ENCODE results near the gene UNCX.
"Not testable (repeated sequence)": the region's sequence is repeated elsewhere in the genome, so short reads cannot be mapped to it uniquely, and the experiment has no call there.

The UNCX gene

DNA sequence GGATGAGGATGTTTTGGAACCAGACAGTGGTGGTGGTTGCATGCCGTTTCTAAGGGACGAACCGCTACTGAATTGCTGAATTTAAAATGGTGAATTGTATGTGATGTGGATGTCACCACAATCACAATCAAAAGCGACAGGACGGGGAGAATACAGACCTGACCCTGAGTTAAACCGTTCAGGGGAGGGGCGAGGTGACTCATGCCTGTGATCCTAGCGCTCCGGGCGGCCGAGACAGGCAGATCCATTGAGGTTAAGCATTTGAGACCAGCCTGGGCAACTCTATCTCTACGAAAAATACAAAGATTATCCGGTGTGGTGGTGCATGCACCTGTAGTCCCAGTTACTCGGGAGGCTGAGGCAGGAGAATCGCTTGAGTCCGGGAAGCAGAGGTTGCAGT, 46.4 kb downstream of the UNCX start:
- DNase-seq: no peak

DNA sequence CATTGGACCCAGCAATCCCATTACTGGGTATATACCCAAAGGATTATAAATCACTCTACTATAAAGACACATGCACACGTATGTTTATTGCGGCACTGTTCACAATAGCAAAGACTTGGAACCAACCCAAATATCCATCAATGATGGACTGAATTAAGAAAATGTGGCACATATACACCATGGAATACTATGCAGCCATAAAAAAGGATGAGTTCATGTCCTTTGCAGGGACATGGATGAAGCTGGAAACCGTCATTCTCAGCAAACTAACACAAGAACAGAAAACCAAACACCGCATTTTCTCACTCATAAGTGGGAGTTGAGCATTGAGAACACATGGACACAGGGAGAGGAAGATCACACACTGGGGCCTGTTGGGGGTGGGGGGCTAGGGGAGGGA, 47.2 kb downstream of the UNCX start:
- not testable (repeated sequence) for DNase-seq

DNA sequence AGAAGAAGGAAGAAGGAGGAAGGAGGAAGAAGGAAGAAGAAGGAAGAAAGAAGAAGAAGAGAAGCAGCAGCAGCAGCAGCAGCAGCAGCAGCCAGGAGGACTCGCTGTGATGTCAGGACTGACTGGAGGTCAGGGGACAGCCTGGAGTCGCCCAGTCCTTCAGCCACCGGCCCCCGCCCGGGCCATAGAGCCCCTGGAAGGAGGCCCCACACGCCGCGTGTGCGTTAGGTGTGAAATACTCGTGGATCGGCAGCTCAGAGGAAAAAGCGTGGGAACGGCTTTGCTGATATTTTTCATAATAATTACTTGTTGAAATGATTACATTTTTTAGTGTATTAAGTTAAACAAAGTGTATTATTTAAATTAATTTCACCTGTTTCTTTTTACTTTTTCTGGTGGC, 48.4 kb downstream of the UNCX start:
- DNase-seq: no peak

DNA sequence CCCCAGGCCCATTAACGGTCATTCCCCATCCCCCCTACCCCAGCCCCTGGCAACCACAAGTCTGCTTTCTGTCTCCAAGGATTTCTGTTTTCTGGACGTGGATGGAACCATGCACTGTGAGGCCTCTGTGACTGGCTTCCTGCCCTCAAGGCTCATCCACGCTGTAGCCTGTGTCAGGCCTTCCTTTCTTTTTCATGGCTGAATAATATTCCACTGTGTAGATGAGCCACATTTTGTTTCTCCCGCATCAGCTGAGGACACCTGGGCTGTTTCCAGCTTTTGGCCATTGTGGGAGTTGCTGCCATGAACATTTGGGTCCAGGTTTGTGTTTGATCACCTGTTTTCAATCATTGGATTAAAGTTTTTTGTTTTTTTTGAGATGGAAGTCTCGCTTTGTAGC, 50.0 kb downstream of the UNCX start:
- no peak for DNase-seq

DNA sequence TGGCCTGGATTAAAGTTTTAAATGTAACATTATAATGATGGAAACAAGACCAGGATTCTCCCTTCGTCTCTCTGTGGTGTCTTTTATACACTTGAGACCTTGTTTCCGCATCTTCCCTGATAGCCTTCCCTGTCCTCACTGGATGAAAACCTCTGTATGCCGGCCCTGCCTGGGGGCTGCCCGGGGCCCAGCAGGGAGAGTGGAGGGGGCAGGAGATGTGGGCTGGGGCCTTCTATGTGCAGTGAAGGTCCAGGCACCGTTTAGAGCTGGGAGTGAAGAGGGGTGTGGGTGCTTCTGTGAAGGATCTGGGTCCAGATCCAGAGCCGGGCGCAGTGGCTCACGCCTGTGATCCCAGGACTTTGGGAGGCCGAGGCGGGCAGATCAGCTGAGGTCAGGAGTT, 50.7 kb downstream of the UNCX start:
- no peak for DNase-seq

DNA sequence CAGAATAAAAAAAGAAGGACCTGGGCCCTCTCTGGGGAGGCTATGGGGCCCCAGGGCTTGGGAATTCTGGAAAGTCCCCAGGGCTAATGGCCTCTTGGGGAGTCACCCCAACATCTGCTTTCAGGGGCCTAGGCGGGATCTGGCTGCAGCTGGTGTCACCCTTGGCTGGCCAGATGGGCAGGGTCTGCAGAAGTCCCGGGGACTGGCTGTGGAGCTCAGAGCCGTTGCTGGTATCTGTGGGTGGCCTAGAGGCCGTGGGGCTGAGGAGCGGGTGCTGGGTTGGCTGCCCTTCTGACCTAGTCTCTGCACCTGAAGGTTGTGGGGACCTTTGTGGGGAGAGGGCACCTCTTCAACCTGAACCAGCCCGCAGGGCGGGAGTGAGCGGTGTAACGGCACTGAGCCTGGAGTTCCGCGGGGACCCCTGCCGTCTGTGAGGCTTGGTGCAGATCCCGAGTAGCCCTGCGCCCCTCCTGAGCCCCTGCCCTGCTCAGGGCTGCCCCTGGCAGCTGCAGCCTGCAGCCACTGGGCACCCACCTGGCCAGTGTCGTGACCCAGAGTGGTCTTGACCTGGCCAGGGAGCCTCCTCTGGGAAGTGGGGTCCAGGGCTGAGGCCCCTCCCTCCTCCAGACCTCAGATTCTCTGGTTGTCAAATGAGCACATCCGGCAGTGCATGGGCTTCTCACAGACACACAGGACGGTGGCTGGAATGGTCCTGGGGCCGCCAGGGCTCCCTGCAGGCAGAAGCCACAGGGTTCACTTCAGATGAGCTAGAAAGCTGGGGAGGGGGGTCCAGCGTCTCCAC, 51.5 kb downstream of the UNCX start:
- DNase-seq: no peak

DNA sequence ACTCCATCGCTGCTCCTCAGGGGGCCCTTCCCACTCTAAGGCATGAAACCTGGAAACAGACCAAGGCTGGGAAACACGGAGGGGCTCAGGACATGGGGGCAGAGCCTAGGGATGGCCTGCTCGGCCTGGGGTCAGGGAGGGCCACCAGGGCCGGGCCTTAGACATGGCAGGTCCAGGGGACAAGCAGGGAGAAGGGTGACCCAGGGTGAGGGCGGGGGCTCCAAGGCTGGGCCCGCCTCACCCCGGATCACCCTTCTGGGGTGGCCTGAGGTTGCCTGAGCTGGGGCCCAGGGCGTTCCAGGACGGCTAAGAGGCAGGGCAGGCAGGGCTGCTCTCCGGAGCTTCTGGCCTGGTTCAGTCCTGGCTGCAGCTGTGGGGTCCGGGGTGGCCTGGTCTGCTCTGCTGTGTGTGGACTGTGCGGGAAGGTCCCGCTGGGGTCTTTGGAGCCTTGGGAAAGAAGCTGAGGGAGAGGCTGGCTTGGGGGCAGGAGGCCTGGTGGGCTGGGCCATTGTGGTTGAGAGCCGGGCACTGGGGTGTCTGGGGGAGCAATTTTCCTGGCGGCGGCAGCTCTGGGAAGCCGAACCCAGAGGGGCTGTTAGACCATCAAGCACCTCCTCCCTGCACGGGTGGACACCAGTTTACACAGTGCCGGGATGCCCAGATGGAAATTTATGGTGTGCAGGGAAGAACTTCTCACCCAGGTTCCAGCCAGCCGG, 52.2 kb downstream of the UNCX start:
- no peak for DNase-seq

DNA sequence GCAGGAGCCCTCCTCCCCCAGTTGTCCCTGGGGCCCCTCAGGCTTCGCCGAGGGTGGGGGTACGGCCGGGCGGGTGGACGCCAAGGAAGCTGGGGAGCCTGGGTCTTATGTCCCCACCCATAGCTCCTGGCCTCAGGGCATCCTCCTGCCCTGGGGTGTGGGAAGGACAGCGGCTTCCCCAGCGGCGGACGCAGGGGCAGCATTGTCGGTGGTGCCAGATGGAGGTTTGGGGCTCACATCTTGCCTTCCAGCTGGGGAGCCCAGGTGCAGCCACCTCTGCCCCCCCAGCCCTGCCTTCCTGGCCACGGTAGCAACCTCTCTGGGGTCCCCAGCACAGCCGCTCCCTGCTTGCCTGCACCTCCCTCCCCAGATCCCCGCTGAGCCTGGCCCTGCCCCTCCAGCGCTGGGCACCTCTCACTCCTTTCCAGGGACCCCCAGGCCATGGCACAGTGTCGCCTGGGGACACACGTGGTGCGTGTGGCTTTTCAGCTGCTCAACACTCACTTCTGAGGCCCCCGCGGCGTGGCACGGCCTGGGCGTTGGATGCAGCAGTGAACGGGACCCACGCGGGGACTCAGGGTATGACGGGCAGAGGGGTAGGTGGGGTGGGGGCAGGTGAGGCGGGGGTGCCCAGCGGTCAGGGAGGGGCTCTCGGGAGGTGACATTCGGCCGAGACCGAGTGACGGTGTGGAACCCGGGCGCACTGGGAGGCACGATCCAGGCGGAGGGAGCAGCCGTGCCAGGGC, 53.1 kb downstream of the UNCX start:
- no peak for DNase-seq

All from stimulated activated CD4-positive, alpha-beta T cell treated with anti-CD3 and anti-CD28 coated beads, Interleukin-2, amount 100 ng/mL, for 24 hours (primary cell).